A549 (cell line): ENCODE measurements around the gene WWP2. TPM values are rescaled to one million over a fixed set of nuclear protein-coding genes. Genes with fewer than 3 reads are reported as not detected.

ENCODE experiments used
- ATAC-seq, 2 experiments: fragments of 200-7000 bp in 1 of 2; fragments of >200 bp in 1 of 2; cut with Nextera tagmentation in 1 of 2; cut with Tn5 transposase in 1 of 2; 3 replicates each; pipeline versions ENCODE4 v1.8.0 to v1.9.1; 2018 to 2020; ENCODE audit warnings: mild to moderate bottlenecking in 1 of 2, moderate library complexity in 1 of 2
- CTCF ChIA-PET: fragments of 300-600 bp; sonication (Branson Sonifier 250); formaldehyde crosslinking; extraction: SDS; loops from one replicate; lab custom pipeline; 2021; ENCODE audit warnings: antibody characterized with exemption, inconsistent platforms; lab: Yijun Ruan, JAX
- POLR2A ChIA-PET: fragments of 350-600 bp; formaldehyde crosslinking; extraction: SDS; loops from one replicate; lab custom pipeline; 2021; ENCODE audit warnings: antibody characterized with exemption, inconsistent platforms; lab: Yijun Ruan, JAX
- DNase-seq, 2 experiments: peaks; one replicate each; pipeline versions ENCODE4 v3.0.0 to v3.0.0-alpha.2; 2011 to 2016; ENCODE audit warnings: low read depth in 1 of 2, low spot score in 1 of 2
- FAIRE-seq: peaks from 2 replicates; lab custom pipeline; 2011; peaks lifted over from hg19 to GRCh38; lab: Jason Lieb, UNC
- H3K27ac ChIP-seq, 2 experiments: fragments of >200 bp; sonication (Bioruptor Twin); formaldehyde crosslinking; 3 replicates each; pipeline ENCODE4 v1.5.1; 2016 to 2017
- H3K4me1 ChIP-seq: fragments of >200 bp; sonication (Bioruptor Twin); formaldehyde crosslinking; 3 replicates; pipeline ENCODE4 v1.6.1; 2016
- H3K4me2 ChIP-seq: fragments of >200 bp; sonication (Bioruptor Twin); formaldehyde crosslinking; 3 replicates; pipeline ENCODE4 v1.6.1; 2016
- H3K4me3 ChIP-seq: fragments of >200 bp; sonication (Bioruptor Twin); formaldehyde crosslinking; 3 replicates; pipeline ENCODE4 v1.5.1; 2016
- H3K9me3 ChIP-seq: fragments of >200 bp; sonication (Bioruptor Twin); formaldehyde crosslinking; 3 replicates; pipeline ENCODE4 v1.6.1; 2016
- ATOH8 ChIP-seq: fragments of 250-450 bp; sonication (Bioruptor Pico); IDR thresholded peaks from 2 replicates; pipeline ENCODE4 v1.5.0; 2020; ENCODE audit warnings: low read depth, mild to moderate bottlenecking, moderate library complexity
- CBX2 ChIP-seq: fragments of 200-600 bp; sonication (generic); IDR thresholded peaks from 2 replicates; pipeline ENCODE4 v1.6.1; 2016; ENCODE audit warnings: low read depth, mild to moderate bottlenecking, borderline replicate concordance
- CBX8 ChIP-seq: fragments of 200-600 bp; sonication (generic); IDR thresholded peaks from 2 replicates; pipeline ENCODE4 v1.6.1; 2016
- CEBPB ChIP-seq, 2 experiments: fragments of >200 bp in 1 of 2; sonication (Bioruptor Twin) in 1 of 2; formaldehyde crosslinking in 1 of 2; IDR thresholded peaks; 2 replicates each; pipeline ENCODE4 v1.6.1; 2012 to 2016
- CTCF ChIP-seq: fragments of >200 bp; sonication (Bioruptor Twin); formaldehyde crosslinking; IDR thresholded peaks from 3 replicates; pipeline ENCODE4 v1.5.1; 2016
- EHF ChIP-seq: fragments of 250-450 bp; sonication (Bioruptor Pico); IDR thresholded peaks from 2 replicates; pipeline ENCODE4 v1.5.0; 2020; ENCODE audit warnings: mild to moderate bottlenecking
- EP300 ChIP-seq, 2 experiments: fragments of >200 bp; sonication (Bioruptor Twin); formaldehyde crosslinking; IDR thresholded peaks; 2 replicates in 1 of 2; 3 replicates in 1 of 2; pipeline ENCODE4 v1.6.1; 2016 to 2017
- FOSB ChIP-seq: fragments of 250-450 bp; sonication (Bioruptor Pico); IDR thresholded peaks from 2 replicates; pipeline ENCODE4 v1.5.0; 2020; ENCODE audit warnings: mild to moderate bottlenecking, moderate library complexity
- GATA3 ChIP-seq: IDR thresholded peaks from 2 replicates; pipeline ENCODE4 v1.6.1; 2012; ENCODE audit warnings: borderline replicate concordance
- JUN ChIP-seq, 2 experiments: fragments of >200 bp; sonication (Bioruptor Twin); formaldehyde crosslinking; IDR thresholded peaks; 2 replicates in 1 of 2; 3 replicates in 1 of 2; pipeline ENCODE4 v1.6.1; 2016 to 2017
- KDM1A ChIP-seq: fragments of 200-600 bp; sonication (generic); IDR thresholded peaks from 2 replicates; pipeline ENCODE4 v1.6.1; 2016; ENCODE audit warnings: low read depth, mild to moderate bottlenecking
- MAX ChIP-seq: IDR thresholded peaks from 2 replicates; pipeline ENCODE4 v1.6.1; 2012
- PBX3 ChIP-seq: IDR thresholded peaks from 2 replicates; pipeline ENCODE4 v1.6.1; 2012
- PHF8 ChIP-seq: fragments of 200-600 bp; sonication (generic); IDR thresholded peaks from 2 replicates; pipeline ENCODE4 v1.6.1; 2016; ENCODE audit warnings: low read depth, mild to moderate bottlenecking, antibody characterized with exemption, moderate library complexity, borderline replicate concordance
- RAD21 ChIP-seq, 2 experiments: fragments of >200 bp in 1 of 2; sonication (Bioruptor Twin) in 1 of 2; formaldehyde crosslinking in 1 of 2; IDR thresholded peaks in 1 of 2; conservative IDR thresholded peaks in 1 of 2; 2 replicates in 1 of 2; 3 replicates in 1 of 2; pipeline ENCODE4 v1.6.1; 2012 to 2018; ENCODE audit warnings: inconsistent platforms in 1 of 2
- RARB ChIP-seq: fragments of 250-450 bp; sonication (Bioruptor Pico); IDR thresholded peaks from 2 replicates; pipeline ENCODE4 v1.8.0; 2021; ENCODE audit warnings: mild to moderate bottlenecking, moderate library complexity
- RCOR1 ChIP-seq: fragments of 150-350 bp; IDR thresholded peaks from 2 replicates; pipeline ENCODE4 v1.6.1; 2014; ENCODE audit warnings: antibody characterized with exemption, low read length, low read depth
- RFX5 ChIP-seq: fragments of 450-650 bp; IDR thresholded peaks from 2 replicates; pipeline ENCODE4 v1.7.1; 2014; ENCODE audit warnings: antibody characterized with exemption, mild to moderate bottlenecking, moderate library complexity
- RNF2 ChIP-seq: fragments of 200-600 bp; sonication (generic); IDR thresholded peaks from 2 replicates; pipeline ENCODE4 v1.6.1; 2016; ENCODE audit warnings: low read depth, mild to moderate bottlenecking, antibody characterized with exemption, moderate library complexity, borderline replicate concordance
- TFCP2L1 ChIP-seq: fragments of 250-450 bp; sonication (Bioruptor Pico); IDR thresholded peaks from 2 replicates; pipeline ENCODE4 v1.5.0; 2021; ENCODE audit warnings: mild to moderate bottlenecking
- USF2 ChIP-seq: fragments of 450-650 bp; IDR thresholded peaks from 2 replicates; pipeline ENCODE4 v1.6.1; 2014; ENCODE audit warnings: antibody characterized with exemption
- ZNF302 ChIP-seq: fragments of 250-450 bp; sonication (Bioruptor Pico); IDR thresholded peaks from 2 replicates; pipeline ENCODE4 v1.9.0; 2021; ENCODE audit warnings: inconsistent platforms, mild to moderate bottlenecking, moderate library complexity
- ZSCAN20 ChIP-seq: fragments of 250-450 bp; sonication (Bioruptor Pico); IDR thresholded peaks from 2 replicates; pipeline ENCODE4 v1.8.0; 2022; ENCODE audit warnings: mild to moderate bottlenecking, moderate library complexity
- WGBS: methylation state at CpG from one replicate; pipeline ENCODE4 v1.1.6; 2017; ENCODE audit errors: missing lambda C conversion rate; 5-methylcytosine and 5-hydroxymethylcytosine counted together
- polyA plus RNA-seq, 4 experiments: library from polyadenylated mRNA; depleted of rRNA in 3 of 4; stranded (reverse); fragments of >200 nt; fragmentation: RNase III in 1 of 4; extraction: RNeasy Plus Mini Kit Qiagen cat#74134 plus additional on column Dnase treatment in 1 of 4; gene quantifications; 2 replicates in 3 of 4; 3 replicates in 1 of 4; pipeline ENCODE4 v1.2.3, GENCODE V29; 2011 to 2017

Gene WWP2
- polyA plus RNA-seq, 2 of the 4 experiments (the other 2 are of a cell fraction): 16.1 to 16.2 TPM

- no peak for TF ChIP-seq ATOH8 (CRISPR knock-in tag)
- no peak for TF ChIP-seq PHF8
- TF ChIP-seq CBX8: no peak
- TF ChIP-seq JUN (IDR thresholded peaks at IDR 0.05): no peak
- TF ChIP-seq CEBPB (IDR thresholded peaks at IDR 0.05): no peak
- no peak for TF ChIP-seq MAX
- TF ChIP-seq, all 56 proteins: peak for 0
These were observed 147.6 kb downstream of the WWP2 start (continued) for GRCh38 chr16:69909760-69910159.

GRCh38 chr16:69910964-69911363 is 148.8 kb downstream of the WWP2 start:
- no peak for FAIRE-seq
- H3K4me1 ChIP-seq: peaks cover 3% of the 10 kb centered on the region; the same call in 1 of the 3 replicates
- H3K4me3 ChIP-seq: no peak overlapping the region
- POLR2A ChIA-PET: no interaction called here
- no peak overlapping the region for H3K27ac ChIP-seq
- no peak overlapping the region for H3K4me2 ChIP-seq
- CTCF ChIA-PET: interaction anchor here (1.3 to 4.8 kb wide), 3 partner anchors 14 to 49 kb away, joined by 3 to 19 read pairs (median 3); no protein-coding TSS in a partner anchor
- TF ChIP-seq RAD21 (conservative IDR thresholded peaks at IDR 0.05 in 1 of 2, IDR thresholded peaks at IDR 0.05 in 1 of 2): no peak
- TF ChIP-seq TFCP2L1 (CRISPR knock-in tag): no peak
- TF ChIP-seq GATA3: no peak
- no peak for TF ChIP-seq USF2
- TF ChIP-seq EP300 (IDR thresholded peaks at IDR 0.05): no peak
- TF ChIP-seq JUN (IDR thresholded peaks at IDR 0.05): no peak
- TF ChIP-seq CBX8: no peak
- no peak for TF ChIP-seq RARB (CRISPR knock-in tag)
- TF ChIP-seq RFX5: no peak
- no peak for TF ChIP-seq PHF8
- no peak for TF ChIP-seq ZNF302 (CRISPR knock-in tag)
- no peak for TF ChIP-seq RNF2
- no peak for TF ChIP-seq EHF
- no peak for TF ChIP-seq ZSCAN20 (CRISPR knock-in tag)
- no peak for TF ChIP-seq RCOR1
- TF ChIP-seq CTCF: no peak
- no peak for TF ChIP-seq KDM1A
- no peak for TF ChIP-seq CBX2
- TF ChIP-seq PBX3: no peak
- no peak for TF ChIP-seq FOSB
- 63% methylated on average over 3 of the region's 3 CpGs for WGBS
- ATAC-seq: no peak
- no peak for DNase-seq
- no peaks in the 10 kb centered on the region for H3K9me3 ChIP-seq
